Left hindlimb (tissue), 1 donor: ENCODE measurements around the gene MUC21.
A peak's percentile ranks its signal among the peaks of the same experiment; 100 is the strongest.
"Not testable (repeated sequence)": the region's sequence is repeated elsewhere in the genome, so short reads cannot be mapped to it uniquely, and the experiment has no call there.

ENCODE experiments used
- DNase-seq: peaks from one replicate; pipeline ENCODE4 v3.0.0-alpha.2; 2018

MUC21 gene

GRCh38 chr6:30983439-30983838, at the start of gene MUC21:
TSS of gene MUC21 (plus strand) at chr6:30983718. CDS start at chr6:30983959, 241 bp downstream.
- DNase-seq: no peak

- no peak for DNase-seq
Measured at GRCh38 chr6:30935018-30935417, 48.5 kb upstream of the MUC21 start.

- no peak for DNase-seq
Measured at GRCh38 chr6:30937265-30937664, 46.3 kb upstream of the MUC21 start.

- DNase-seq: no peak
Measured at GRCh38 chr6:30938730-30939129, 44.8 kb upstream of the MUC21 start.

- DNase-seq: no peak
Measured at GRCh38 chr6:30939473-30939872, 44.0 kb upstream of the MUC21 start.

GRCh38 chr6:30940361-30940986, 43.0 kb upstream of the MUC21 start, which contains the start of gene MUCL3:
TSS of gene MUCL3 (plus strand) at chr6:30940973. CDS start at chr6:30941000, 27 bp downstream.
- no peak for DNase-seq

- peak; percentile 54 for DNase-seq
Measured at GRCh38 chr6:30942338-30943060, 41.0 kb upstream of the MUC21 start.

- no peak for DNase-seq
Measured at GRCh38 chr6:30944051-30944450, 39.5 kb upstream of the MUC21 start.

GRCh38 chr6:30945281-30945680, 38.2 kb upstream of the MUC21 start:
- no peak for DNase-seq

GRCh38 chr6:30947231-30947630, 36.3 kb upstream of the MUC21 start:
- DNase-seq: no peak

GRCh38 chr6:30948811-30949210, 34.7 kb upstream of the MUC21 start:
- DNase-seq: no peak

- DNase-seq: no peak
Measured at GRCh38 chr6:30951907-30952469, 31.5 kb upstream of the MUC21 start.

- DNase-seq: no peak
Measured at GRCh38 chr6:30954631-30955366, 28.7 kb upstream of the MUC21 start.

- peak; percentile 38 for DNase-seq
Measured at GRCh38 chr6:30955367-30956042, 28.0 kb upstream of the MUC21 start.

- no peak for DNase-seq
Measured at GRCh38 chr6:30957716-30958115, 25.8 kb upstream of the MUC21 start.

GRCh38 chr6:30960907-30961673, 22.4 kb upstream of the MUC21 start:
- no peak for DNase-seq

GRCh38 chr6:30962716-30963115, 20.8 kb upstream of the MUC21 start:
- no peak for DNase-seq

- no peak for DNase-seq
Measured at GRCh38 chr6:30963641-30964040, 19.9 kb upstream of the MUC21 start.

GRCh38 chr6:30964075-30964474, 19.4 kb upstream of the MUC21 start:
- no peak for DNase-seq

- no peak for DNase-seq
Measured at GRCh38 chr6:30965140-30965601, 18.3 kb upstream of the MUC21 start.

GRCh38 chr6:30966154-30966553, 17.4 kb upstream of the MUC21 start:
- DNase-seq: no peak

GRCh38 chr6:30969171-30969570, 14.3 kb upstream of the MUC21 start:
- not testable (repeated sequence) for DNase-seq
